ENCODE data around the gene PRSS37. TPM values are rescaled to one million over a fixed set of nuclear protein-coding genes. Genes with fewer than 3 reads are reported as not detected.

Gene PRSS37
- total and polyA plus RNA-seq, 2 of the 8 experiments (the other 6 are each of a cell fraction or from before 2014, with no cell fraction given) = not detected

GRCh38 chr7:141860207-141860606 is 18.9 kb upstream of the PRSS37 start (continued):
- TF ChIP-seq JUN (IDR thresholded peaks at IDR 0.05; ENCODE audit: low read depth, low read length) (no peak), JUND (IDR thresholded peaks at IDR 0.05; ENCODE audit: low read length) (no peak), RNF2 (IDR thresholded peaks at IDR 0.05; ENCODE audit: borderline replicate concordance, low read depth, low read length, missing control alignments, poor library complexity, severe bottlenecking) (no peak)
